Stomach smooth muscle (tissue), 2 donors: Measurements from ENCODE around the gene BBS2.
A peak's percentile ranks its signal among the peaks of the same experiment; 100 is the strongest.

Source experiments
- H3K27ac ChIP-seq: one replicate; pipeline ENCODE4 v1.7.0; 2013; ENCODE audit warnings: mild to moderate bottlenecking, low read length, inconsistent platforms
- H3K27me3 ChIP-seq, 2 donors: one replicate each; pipeline ENCODE4 v1.7.0; 2013; ENCODE audit warnings: low read length in 2 of 2; ENCODE audit not compliant: insufficient read depth in 2 of 2, control insufficient read depth in 1 of 2
- H3K36me3 ChIP-seq, 2 donors: one replicate each; pipeline ENCODE4 v1.7.0; 2013; ENCODE audit warnings: low read length in 2 of 2; ENCODE audit not compliant: control insufficient read depth in 2 of 2, insufficient read depth in 2 of 2
- H3K4me1 ChIP-seq: one replicate; pipeline ENCODE4 v1.7.0; 2013; ENCODE audit warnings: low read length; ENCODE audit not compliant: control insufficient read depth, insufficient read depth
- H3K4me3 ChIP-seq, 2 donors: one replicate each; pipeline ENCODE4 v1.7.0; 2013; ENCODE audit warnings: low read length in 2 of 2
- H3K9ac ChIP-seq, 2 donors: one replicate each; pipeline ENCODE4 v1.7.0; 2013; ENCODE audit warnings: low read length in 2 of 2, mild to moderate bottlenecking in 1 of 2
- H3K9me3 ChIP-seq, 2 donors: one replicate each; pipeline ENCODE4 v1.7.0; 2013; ENCODE audit warnings: low read length in 2 of 2; ENCODE audit not compliant: control insufficient read depth in 2 of 2
- donor health status: healthy.
- donor health status: Pancreatic carcinoma.

Gene BBS2

DNA sequence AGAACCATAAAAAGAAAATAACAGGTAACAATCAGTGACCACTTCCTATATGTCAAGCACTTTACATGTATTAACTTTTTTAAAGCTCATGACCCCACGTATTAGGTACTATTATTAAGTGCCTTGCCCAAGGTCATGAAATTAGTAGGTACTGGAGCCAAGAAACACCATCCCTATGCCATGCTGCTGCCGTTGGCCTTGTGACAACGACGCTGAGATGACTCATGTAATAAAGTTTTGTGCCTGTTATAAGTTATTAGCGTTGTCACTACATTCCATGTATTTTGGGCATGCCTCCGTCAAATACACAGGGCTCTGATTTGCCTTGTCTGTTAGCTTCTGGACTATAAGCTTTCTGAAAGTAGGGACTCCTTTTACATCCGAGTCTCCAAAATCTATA is 1.4 kb downstream of the BBS2 start:
- Histone ChIP-seq H3K27me3 (no peaks in the 10 kb centered on the region), H3K4me3 (peak overlapping the region; percentile 26 to 96), H3K9ac (no peak overlapping the region), H3K4me1 (peaks cover 16% of the 10 kb centered on the region), H3K36me3 (no peaks in the 10 kb centered on the region), H3K27ac (no peak overlapping the region), H3K9me3 (no peaks in the 10 kb centered on the region)

DNA sequence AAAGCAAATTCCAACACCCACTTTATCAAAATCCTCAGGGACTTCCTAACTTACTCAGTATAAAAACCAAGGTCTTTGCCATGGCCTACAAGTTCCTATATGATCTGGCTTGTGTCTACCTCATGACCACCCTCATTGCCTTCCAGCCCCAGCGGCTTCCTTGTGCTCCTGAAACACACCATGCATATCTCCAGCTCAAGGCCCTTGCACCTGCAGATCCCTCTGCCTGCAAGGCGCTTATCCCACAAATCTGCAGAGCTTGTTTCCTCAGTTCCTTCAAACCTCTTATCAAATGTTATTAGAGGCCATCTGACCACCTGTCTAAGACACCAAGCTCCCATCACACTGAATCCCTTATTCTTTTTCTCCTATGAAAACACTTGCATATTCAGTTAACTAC is 2.6 kb downstream of the BBS2 start:
- peaks cover 16% of the 10 kb centered on the region for H3K4me1 ChIP-seq
- H3K9me3 ChIP-seq, result no peaks in the 10 kb centered on the region
- H3K36me3 ChIP-seq, result no peaks in the 10 kb centered on the region
- H3K9ac ChIP-seq, result no peak overlapping the region
- no peak overlapping the region for H3K4me3 ChIP-seq
- H3K27ac ChIP-seq, result no peak overlapping the region
- no peaks in the 10 kb centered on the region for H3K27me3 ChIP-seq

DNA sequence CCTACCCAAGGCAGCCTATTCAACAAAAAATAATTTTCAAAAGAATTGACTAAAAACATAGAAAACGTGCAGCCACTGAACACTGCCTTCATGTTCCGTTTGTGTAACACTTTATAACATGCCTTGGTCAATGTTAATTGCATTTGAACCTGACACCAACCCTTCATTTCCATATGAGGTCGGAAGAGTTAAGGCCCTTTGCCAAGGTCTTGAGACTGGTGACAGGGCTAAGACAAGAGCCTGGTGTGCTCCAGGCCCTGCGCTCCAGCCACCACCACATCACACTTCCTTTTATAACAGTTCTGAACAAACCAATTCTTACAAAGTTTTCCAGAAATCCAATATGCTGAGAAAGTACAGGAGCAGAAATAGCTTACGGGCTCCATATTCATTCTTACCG is 4.2 kb downstream of the BBS2 start:
- no peak overlapping the region for H3K4me3 ChIP-seq
- no peak overlapping the region for H3K9ac ChIP-seq
- no peak overlapping the region for H3K27ac ChIP-seq

DNA sequence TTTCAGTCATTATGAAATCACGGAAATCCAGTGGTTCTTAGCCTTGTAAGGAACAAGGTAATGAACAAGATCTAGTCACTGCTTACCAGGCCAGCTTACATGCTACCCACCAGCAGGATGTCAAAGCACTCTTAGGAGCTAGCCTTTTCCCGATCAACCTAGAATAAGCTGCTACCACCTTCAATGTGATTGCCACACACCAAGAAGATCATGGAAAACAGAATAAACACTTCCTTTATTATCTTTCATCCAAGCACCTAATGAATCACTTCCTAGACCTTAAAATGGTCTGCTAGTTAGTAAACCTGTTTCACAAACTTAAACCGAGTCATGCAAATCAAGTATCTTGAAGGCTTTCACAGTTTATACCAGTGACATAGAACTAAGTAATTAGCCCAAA is 5.0 kb downstream of the BBS2 start:
- H3K9ac ChIP-seq, result no peak overlapping the region

More for the DNA sequence above, 4.2 kb downstream of the BBS2 start:
- H3K36me3 ChIP-seq, result peaks cover 0 to 5% of the 10 kb centered on the region in 2 donors
- H3K9me3 ChIP-seq, result no peaks in the 10 kb centered on the region
- peaks cover 16% of the 10 kb centered on the region for H3K4me1 ChIP-seq
- H3K27me3 ChIP-seq, result no peaks in the 10 kb centered on the region

DNA sequence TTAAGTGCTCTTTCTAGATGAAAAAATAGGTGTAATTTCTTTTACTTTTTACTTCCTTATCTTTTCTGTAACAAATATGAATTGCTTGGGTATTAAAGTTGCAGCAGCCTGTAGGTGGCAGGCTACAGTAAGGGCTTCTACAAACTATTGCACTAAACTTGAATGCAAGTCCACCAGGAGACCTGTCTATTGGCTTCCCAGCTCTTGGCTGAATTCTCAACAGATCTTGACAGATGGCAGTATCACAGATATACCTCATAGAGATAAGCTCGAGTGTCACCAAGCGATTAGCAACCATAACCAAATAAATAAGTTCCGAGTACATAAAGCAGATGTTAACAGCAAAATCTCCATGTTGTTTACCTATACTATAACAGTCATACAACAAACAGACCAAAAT is 5.9 kb downstream of the BBS2 start:
- H3K27me3 ChIP-seq, result no peaks in the 10 kb centered on the region

More for the DNA sequence above, 5.0 kb downstream of the BBS2 start:
- Histone ChIP-seq H3K9me3 (no peaks in the 10 kb centered on the region), H3K4me3 (no peak overlapping the region), H3K27me3 (no peaks in the 10 kb centered on the region), H3K27ac (no peak overlapping the region), H3K4me1 (peaks cover 11% of the 10 kb centered on the region), H3K36me3 (peaks cover 8 to 13% of the 10 kb centered on the region in 2 donors)

DNA sequence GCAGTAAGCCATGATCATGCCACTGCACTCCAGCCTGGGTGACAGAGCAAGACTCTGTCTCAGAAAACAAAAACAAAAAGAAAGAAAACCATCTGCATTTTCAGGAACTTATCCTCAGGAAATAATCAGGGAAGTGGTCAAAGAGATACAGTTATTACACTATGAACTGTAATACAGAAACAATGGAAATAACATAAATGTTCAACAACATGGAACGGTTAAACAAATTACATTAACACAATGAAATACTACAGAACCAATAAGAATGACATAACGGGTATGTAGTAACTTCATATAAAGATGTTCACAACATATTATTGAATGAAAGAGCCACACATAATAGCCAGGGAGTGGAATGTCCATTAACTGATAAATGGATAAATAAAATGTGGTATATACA is 6.7 kb downstream of the BBS2 start:
- no peaks in the 10 kb centered on the region for H3K9me3 ChIP-seq
- H3K36me3 ChIP-seq, result peaks cover 17 to 21% of the 10 kb centered on the region in 2 donors
- no peak overlapping the region for H3K27ac ChIP-seq

More for the DNA sequence above, 5.9 kb downstream of the BBS2 start:
- H3K27ac ChIP-seq, result no peak overlapping the region
- peaks cover 11% of the 10 kb centered on the region for H3K4me1 ChIP-seq
- no peak overlapping the region for H3K4me3 ChIP-seq
- no peaks in the 10 kb centered on the region for H3K9me3 ChIP-seq
- H3K36me3 ChIP-seq, result peaks cover 12 to 15% of the 10 kb centered on the region in 2 donors
- H3K9ac ChIP-seq, result no peak overlapping the region

DNA sequence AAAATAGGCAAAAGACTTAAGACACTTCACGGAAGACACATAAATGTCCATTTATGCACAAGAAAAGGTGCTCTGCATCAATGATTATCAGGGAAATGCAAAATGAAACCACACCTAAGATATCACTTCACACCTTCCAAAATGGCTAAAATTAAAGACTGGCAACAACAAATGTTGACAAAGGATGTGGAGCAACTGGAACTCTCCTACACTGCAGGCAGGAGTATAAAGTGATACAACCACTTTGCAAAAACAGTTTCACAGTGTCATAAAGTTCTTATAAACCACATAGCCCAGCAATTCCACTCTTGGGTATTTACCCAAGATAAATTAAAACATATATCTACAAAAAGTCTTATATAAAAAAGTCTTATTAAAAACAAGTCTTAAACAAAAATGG is 7.8 kb downstream of the BBS2 start:
- H3K27me3 ChIP-seq, result no peaks in the 10 kb centered on the region
- H3K9me3 ChIP-seq, result no peaks in the 10 kb centered on the region
- no peaks in the 10 kb centered on the region for H3K4me1 ChIP-seq
- no peak overlapping the region for H3K4me3 ChIP-seq
- no peak overlapping the region for H3K9ac ChIP-seq
- H3K27ac ChIP-seq, result no peak overlapping the region
- peaks cover 19 to 24% of the 10 kb centered on the region in 2 donors for H3K36me3 ChIP-seq

More for the DNA sequence above, 6.7 kb downstream of the BBS2 start:
- H3K4me3 ChIP-seq, result no peak overlapping the region
- no peaks in the 10 kb centered on the region for H3K27me3 ChIP-seq
- no peak overlapping the region for H3K9ac ChIP-seq
- H3K4me1 ChIP-seq, result peaks cover 5% of the 10 kb centered on the region

DNA sequence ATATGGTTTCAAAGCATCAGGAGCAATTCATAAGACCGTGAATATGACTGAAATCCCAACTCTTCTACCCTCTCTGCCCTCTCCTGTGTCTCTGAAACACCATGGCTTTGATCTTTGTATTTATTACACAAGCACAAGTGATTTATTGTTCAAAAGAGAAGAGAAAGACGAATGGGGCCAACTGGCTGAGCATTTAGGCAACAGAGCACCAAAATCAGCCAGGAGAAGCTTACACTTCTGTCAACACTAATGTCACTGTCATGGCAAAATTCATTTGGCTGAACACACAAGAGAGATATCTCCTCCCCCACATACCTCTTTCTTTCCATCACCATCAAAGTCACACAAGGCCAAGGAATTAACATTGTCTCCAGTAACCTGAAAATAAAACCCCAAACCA is 9.3 kb downstream of the BBS2 start:
- Histone ChIP-seq H3K27ac (no peak overlapping the region), H3K9ac (no peak overlapping the region), H3K9me3 (no peaks in the 10 kb centered on the region), H3K27me3 (no peaks in the 10 kb centered on the region), H3K4me3 (no peak overlapping the region), H3K36me3 (peaks cover 29 to 30% of the 10 kb centered on the region in 2 donors), H3K4me1 (no peaks in the 10 kb centered on the region)

DNA sequence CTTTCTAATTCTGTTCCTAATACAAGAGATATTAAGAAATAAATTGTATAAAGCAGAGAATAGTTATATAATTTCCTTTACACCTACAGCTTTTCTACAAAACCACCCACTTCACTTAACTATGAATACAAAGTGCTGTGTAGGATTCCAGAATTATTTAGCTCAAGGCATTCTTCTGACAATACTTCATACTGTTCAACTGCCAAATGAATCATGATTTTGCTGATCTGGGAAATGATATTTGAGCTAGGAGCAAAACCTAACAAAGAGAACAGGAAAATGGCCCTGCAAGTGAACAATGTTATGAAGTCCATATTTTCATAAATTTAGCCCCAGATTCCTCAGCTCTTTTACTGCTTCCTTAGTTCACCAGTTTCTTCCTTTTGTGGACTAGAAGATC is 12.9 kb downstream of the BBS2 start:
- Histone ChIP-seq H3K27ac (no peak overlapping the region), H3K4me1 (no peaks in the 10 kb centered on the region), H3K36me3 (peaks cover 47% of the 10 kb centered on the region in 2 donors), H3K9me3 (no peaks in the 10 kb centered on the region), H3K9ac (no peak overlapping the region), H3K4me3 (no peak overlapping the region), H3K27me3 (no peaks in the 10 kb centered on the region)

DNA sequence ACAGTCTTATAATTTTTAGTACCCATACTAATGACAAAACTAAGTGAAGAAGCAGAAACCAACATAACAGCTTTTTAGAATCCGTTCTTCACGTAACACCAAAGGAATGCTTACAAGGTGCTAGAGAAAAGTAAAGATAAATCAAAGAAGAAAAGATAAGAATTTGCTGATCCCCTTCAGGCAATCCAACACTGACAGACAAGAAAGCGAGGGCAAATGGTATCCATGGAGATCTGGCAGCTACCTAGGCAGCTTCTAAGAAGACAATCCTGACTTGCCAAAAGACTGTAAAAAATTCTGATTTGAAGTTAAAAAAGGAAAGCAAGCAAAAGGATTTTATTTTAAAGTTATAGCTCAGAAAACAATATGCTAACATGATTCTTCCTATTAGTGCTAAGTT is 14.6 kb downstream of the BBS2 start:
- Histone ChIP-seq H3K4me1 (no peaks in the 10 kb centered on the region), H3K4me3 (no peak overlapping the region), H3K36me3 (peaks cover 43 to 55% of the 10 kb centered on the region in 2 donors), H3K9ac (no peak overlapping the region), H3K27ac (no peak overlapping the region), H3K9me3 (no peaks in the 10 kb centered on the region), H3K27me3 (no peaks in the 10 kb centered on the region)

DNA sequence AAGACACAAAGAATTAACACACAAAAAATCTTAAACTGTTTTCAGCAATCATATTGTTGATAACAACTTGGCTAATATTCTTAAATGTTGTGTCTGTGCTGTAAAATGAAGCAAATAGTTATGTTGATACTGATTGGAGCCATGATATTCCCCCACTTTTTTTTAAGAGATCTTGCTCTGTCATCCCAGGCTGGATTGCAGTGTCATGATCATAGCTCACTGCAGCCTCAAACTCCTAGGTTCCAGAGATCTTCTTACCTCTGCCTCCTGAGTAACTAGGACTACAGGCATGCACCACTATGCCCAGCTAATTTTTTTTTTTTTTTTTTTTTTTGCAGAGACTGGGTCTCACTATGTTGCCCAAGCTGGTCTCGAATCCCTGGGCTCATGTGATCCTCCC is 26.0 kb downstream of the BBS2 start:
- H3K36me3 ChIP-seq, result peaks cover 21 to 25% of the 10 kb centered on the region in 2 donors

More for the DNA sequence above, 26.0 kb downstream of the BBS2 start:
- Histone ChIP-seq H3K27me3 (no peaks in the 10 kb centered on the region), H3K4me3 (no peak overlapping the region), H3K9ac (no peak overlapping the region), H3K4me1 (no peaks in the 10 kb centered on the region), H3K27ac (no peak overlapping the region), H3K9me3 (no peaks in the 10 kb centered on the region)
